ENCODE data around the gene RPS18.

RPS18 gene

GRCh38 chr6:33313105-33313708 is 41.3 kb downstream of the RPS18 start:
- no peak for TF ChIP-seq CTCF (IDR thresholded peaks at IDR 0.05)

GRCh38 chr6:33313709-33314514 is 42.0 kb downstream of the RPS18 start, which contains the start of gene TAPBP:
Gene TAPBP (minus strand): TSS chr6:33314078. CDS start chr6:33314041, 37 bp downstream.
- TF ChIP-seq CTCF (IDR thresholded peaks at IDR 0.05), result no peak

GRCh38 chr6:33314515-33314942 is 42.7 kb downstream of the RPS18 start:
- TF ChIP-seq CTCF (IDR thresholded peaks at IDR 0.05), result no peak

GRCh38 chr6:33314943-33315792 is 43.3 kb downstream of the RPS18 start:
- no peak for TF ChIP-seq CTCF (IDR thresholded peaks at IDR 0.05)

GRCh38 chr6:33315793-33316602 is 44.1 kb downstream of the RPS18 start:
- TF ChIP-seq CTCF (IDR thresholded peaks at IDR 0.05), result no peak

GRCh38 chr6:33316603-33317418 is 44.9 kb downstream of the RPS18 start:
- TF ChIP-seq CTCF (IDR thresholded peaks at IDR 0.05), result no peak

Measured in LNCAP (cell line).